Thoracic aorta (tissue), 2 donors: ENCODE results near the gene DIP2C. TPM values are rescaled to one million over a fixed set of nuclear protein-coding genes. Genes with fewer than 3 reads are reported as not detected.

Experiments used
- ATAC-seq: fragments of 150-250 bp; one replicate; pipeline ENCODE4 v1.8.0; 2017; ENCODE audit warnings: low read depth; ENCODE audit not compliant: insufficient number of reproducible peaks, low FRiP score
- DNase-seq: peaks from one replicate; pipeline ENCODE4 v3.0.0-alpha.2; 2020; ENCODE audit warnings: low spot score
- H3K27ac ChIP-seq, 2 donors: fragments of 200-600 bp; sonication (generic); 1 replicate in 1 of 2; 2 replicates in 1 of 2; pipeline ENCODE4 v1.5.1; 2016; ENCODE audit warnings: mild to moderate bottlenecking in 2 of 2, moderate library complexity in 2 of 2
- H3K27me3 ChIP-seq: fragments of 200-600 bp; sonication (generic); replicated peaks from 2 replicates; pipeline ENCODE4 v1.6.0; 2016; ENCODE audit warnings: mild to moderate bottlenecking; ENCODE audit not compliant: insufficient read depth
- H3K36me3 ChIP-seq: fragments of 200-600 bp; sonication (generic); one replicate; pipeline ENCODE4 v1.5.1; 2016
- H3K4me1 ChIP-seq, 2 donors: fragments of 200-600 bp; sonication (generic); 1 replicate in 1 of 2; 2 replicates in 1 of 2; pipeline versions ENCODE4 v1.5.1 to v1.6.0; 2016; ENCODE audit warnings: low read depth in 2 of 2, mild to moderate bottlenecking in 1 of 2; ENCODE audit not compliant: control insufficient read depth in 1 of 2
- H3K4me3 ChIP-seq: fragments of 200-600 bp; sonication (generic); 2 replicates; pipeline ENCODE4 v1.5.1; 2016; ENCODE audit warnings: mild to moderate bottlenecking
- H3K9me3 ChIP-seq: fragments of 200-600 bp; sonication (generic); 2 replicates; pipeline ENCODE4 v1.5.1; 2016
- total RNA-seq, 2 donors: library from RNA; depleted of rRNA; stranded (reverse); fragments of >200 nt; gene quantifications; one replicate each; pipeline versions ENCODE4 v1.1.0 to v1.2.3, GENCODE V29; 2016
- TF ChIP-seq, protein P1 (sequence below): fragments of 200-600 bp; sonication (generic); IDR thresholded peaks from one replicate; pipeline ENCODE4 v1.5.1; 2019; ENCODE audit warnings: antibody characterized with exemption

Gene DIP2C
- total RNA-seq, 2 donors from 2014 or later = 36.8 to 44.0 TPM

DNA sequence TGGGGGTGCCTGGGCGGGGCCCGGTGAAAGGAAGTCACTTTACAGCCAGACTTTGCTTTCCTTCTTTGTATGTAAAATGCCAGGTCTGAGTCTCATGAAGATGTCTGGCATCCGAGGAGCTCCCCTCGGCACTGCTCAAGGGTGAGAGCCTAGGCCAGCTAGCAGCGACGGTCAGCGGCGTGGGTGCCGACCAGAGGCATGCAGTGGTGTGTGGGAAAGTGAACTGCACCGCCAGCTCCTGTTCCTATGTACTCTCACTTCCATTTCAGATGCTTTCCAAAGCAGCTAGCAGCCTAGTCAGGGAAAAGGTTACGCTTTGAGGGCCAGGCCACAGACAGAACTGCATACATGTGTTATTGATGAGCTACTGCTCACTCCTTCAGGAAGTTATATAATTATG is 381.4 kb downstream of the DIP2C start:
- no peak overlapping the region for H3K4me3 ChIP-seq
- H3K36me3 ChIP-seq = peaks cover 3% of the 10 kb centered on the region
- DNase-seq (no peak), ATAC-seq (no peak)
- no peaks in the 10 kb centered on the region for H3K9me3 ChIP-seq
- TF ChIP-seq, protein P1, sequence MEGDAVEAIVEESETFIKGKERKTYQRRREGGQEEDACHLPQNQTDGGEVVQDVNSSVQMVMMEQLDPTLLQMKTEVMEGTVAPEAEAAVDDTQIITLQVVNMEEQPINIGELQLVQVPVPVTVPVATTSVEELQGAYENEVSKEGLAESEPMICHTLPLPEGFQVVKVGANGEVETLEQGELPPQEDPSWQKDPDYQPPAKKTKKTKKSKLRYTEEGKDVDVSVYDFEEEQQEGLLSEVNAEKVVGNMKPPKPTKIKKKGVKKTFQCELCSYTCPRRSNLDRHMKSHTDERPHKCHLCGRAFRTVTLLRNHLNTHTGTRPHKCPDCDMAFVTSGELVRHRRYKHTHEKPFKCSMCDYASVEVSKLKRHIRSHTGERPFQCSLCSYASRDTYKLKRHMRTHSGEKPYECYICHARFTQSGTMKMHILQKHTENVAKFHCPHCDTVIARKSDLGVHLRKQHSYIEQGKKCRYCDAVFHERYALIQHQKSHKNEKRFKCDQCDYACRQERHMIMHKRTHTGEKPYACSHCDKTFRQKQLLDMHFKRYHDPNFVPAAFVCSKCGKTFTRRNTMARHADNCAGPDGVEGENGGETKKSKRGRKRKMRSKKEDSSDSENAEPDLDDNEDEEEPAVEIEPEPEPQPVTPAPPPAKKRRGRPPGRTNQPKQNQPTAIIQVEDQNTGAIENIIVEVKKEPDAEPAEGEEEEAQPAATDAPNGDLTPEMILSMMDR = no peak
- peak overlapping the region; percentile 5 to 52 for H3K27ac ChIP-seq
- peaks cover 3 to 19% of the 10 kb centered on the region in 2 donors for H3K4me1 ChIP-seq
- H3K27me3 ChIP-seq = no peaks in the 10 kb centered on the region

DNA sequence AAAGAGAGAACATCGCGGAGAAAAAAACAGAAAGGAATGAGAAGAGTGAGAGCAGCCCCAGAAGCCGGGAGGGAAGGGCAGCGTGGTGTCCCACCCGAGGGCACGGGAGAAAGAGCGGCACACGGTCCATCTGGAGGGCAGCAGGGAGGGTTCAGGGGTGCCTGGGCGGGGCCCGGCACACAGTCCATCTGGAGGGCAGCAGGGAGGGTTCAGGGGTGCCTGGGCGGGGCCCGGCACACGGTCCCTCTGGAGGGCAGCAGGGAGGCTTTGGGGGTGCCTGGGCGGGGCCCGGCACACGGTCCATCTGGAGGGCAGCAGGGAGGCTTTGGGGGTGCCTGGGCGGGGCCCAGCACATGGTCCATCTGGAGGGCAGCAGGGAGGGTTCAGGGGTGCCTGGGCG is 381.8 kb downstream of the DIP2C start:
- DNase-seq (no peak), ATAC-seq (no peak)
- Histone ChIP-seq H3K27ac (no peak overlapping the region), H3K4me1 (peaks cover 3 to 19% of the 10 kb centered on the region in 2 donors), H3K9me3 (no peaks in the 10 kb centered on the region), H3K27me3 (no peaks in the 10 kb centered on the region), H3K36me3 (peaks cover 3% of the 10 kb centered on the region), H3K4me3 (no peak overlapping the region)
- TF ChIP-seq, protein P1 = no peak

GRCh38 chr10:306675-307185 is 382.7 kb downstream of the DIP2C start:
- DNase-seq (no peak), ATAC-seq (no peak)
- TF ChIP-seq, protein P1 = no peak
- Histone ChIP-seq H3K27me3 (no peaks in the 10 kb centered on the region), H3K4me3 (no peak overlapping the region), H3K9me3 (no peaks in the 10 kb centered on the region), H3K27ac (no peak overlapping the region), H3K4me1 (peaks cover 3 to 19% of the 10 kb centered on the region in 2 donors), H3K36me3 (peaks cover 3% of the 10 kb centered on the region)

DNA sequence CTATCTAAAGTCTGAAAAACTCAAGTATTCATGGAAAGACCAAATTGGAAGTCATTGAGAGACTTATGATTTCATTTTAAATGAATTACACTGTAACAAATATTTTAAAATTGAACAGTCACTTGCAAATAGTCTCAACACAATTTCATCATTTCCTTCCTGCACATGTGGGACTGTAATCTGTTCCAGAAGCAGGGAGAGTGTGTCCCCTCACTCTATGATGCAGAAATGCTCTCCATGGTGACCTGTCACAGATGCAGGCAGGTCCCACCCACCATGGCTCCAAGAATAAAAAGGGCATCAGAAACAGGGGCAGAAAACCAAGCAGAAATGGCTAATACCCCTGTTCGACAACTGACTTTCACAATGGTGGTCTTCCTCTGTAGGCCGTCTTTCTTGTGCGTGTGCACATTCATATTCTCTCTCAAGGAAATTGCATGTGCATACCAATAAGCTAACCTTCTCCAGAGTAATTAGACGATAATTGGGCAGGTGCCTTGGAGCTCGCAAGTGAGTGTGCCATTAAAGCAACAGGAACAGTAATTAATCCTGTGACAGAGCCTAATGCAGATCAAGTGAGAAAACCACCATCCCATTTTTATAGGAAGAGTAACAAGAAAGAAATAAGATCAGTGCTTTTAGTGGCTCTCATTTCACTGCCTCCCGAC is 383.3 kb downstream of the DIP2C start:
- peaks cover 9% of the 10 kb centered on the region for H3K36me3 ChIP-seq
- no peak overlapping the region for H3K4me3 ChIP-seq
- no peaks in the 10 kb centered on the region for H3K27me3 ChIP-seq
- no peak for ATAC-seq
- TF ChIP-seq, protein P1 = no peak
- H3K27ac ChIP-seq = no peak overlapping the region
- no peak for DNase-seq
- H3K4me1 ChIP-seq = peaks cover 3 to 19% of the 10 kb centered on the region in 2 donors
- H3K9me3 ChIP-seq = no peaks in the 10 kb centered on the region

- Histone ChIP-seq H3K9me3 (no peaks in the 10 kb centered on the region), H3K27me3 (no peaks in the 10 kb centered on the region), H3K27ac (no peak overlapping the region), H3K4me1 (peaks cover 3 to 13% of the 10 kb centered on the region in 2 donors), H3K36me3 (peaks cover 10% of the 10 kb centered on the region), H3K4me3 (no peak overlapping the region)
- DNase-seq (no peak), ATAC-seq (no peak)
- TF ChIP-seq, protein P1 = no peak
Measured at GRCh38 chr10:305034-305433, 384.4 kb downstream of the DIP2C start.
